ENCODE data around the gene MAP3K4.

Gene MAP3K4

DNA sequence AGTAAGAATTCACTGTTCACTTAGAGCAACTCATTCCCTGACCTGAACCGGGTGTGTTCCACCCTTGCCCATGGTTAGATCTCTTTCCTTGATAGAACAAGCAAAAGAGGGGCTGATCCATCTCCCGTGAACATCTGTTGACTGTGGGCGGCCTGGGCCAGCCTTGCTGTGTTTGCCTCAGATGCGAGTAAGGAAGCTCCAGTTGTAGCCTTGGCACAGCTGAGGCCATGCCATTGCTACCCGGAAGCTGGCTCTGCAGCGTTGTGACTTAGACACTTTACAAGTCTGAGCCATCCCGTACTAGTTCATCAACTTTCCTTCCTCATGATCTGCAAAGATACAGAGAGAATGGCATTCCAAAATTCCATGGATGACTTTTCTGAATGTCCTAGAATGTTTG lies 139.0 kb downstream of the MAP3K4 start:
- DNase-seq, result no peak

DNA sequence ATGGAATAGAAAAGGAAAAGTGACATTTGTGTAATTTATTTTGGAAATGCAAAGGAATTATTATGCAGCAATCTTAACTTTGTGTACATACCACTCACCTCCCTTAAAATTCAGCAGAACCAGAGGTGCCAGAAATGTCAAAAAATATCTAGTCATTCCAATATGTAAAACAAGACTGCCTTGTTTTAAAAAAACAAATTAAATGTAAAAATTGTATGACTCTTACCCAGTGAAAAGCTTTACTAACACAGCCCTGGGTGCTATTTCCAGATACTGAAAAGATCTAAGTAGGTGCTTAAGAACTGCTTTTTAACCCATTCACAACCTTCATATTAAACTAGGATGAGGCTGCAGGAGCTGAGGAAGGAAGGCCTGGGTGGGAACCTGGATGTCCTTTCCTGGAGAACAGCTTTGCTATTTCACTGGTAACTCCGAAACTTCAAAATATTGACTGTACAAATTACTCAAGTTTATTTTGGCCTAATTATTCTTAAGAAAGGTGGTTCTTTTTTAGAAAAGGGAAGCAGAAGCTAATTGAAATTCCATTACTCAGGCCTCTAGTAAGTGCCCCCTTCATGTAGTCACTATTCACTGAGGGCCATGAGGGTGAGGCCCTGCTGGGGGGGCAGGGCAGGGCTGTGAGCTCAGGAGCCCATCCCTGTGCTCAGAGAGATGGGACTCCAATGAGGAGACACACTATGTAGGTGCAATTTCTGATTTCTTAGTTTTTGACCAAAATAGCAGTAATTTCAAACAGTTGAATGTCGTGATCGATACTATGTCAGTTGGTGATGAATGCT lies 139.6 kb downstream of the MAP3K4 start:
- DNase-seq, result no peak

DNA sequence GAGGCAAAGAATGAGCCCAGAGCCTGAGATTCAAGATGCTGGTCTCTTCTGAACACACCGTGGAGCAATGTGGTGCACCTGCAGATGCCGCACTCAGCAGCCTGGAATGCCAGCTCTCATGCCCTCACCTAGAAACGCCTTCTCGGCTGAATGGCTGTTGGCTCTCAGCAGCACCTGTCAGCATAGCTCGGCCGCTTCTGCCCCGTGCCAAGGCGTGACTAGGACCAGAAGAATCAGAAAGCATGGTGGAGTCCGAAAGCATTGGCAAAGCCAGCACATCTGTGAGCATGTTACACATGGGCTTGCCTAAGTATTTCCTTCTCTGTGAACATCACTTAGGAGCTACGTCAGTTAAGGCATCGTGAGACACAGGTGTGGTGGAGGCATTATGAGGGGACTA lies 140.8 kb downstream of the MAP3K4 start:
- no peak for DNase-seq

DNA sequence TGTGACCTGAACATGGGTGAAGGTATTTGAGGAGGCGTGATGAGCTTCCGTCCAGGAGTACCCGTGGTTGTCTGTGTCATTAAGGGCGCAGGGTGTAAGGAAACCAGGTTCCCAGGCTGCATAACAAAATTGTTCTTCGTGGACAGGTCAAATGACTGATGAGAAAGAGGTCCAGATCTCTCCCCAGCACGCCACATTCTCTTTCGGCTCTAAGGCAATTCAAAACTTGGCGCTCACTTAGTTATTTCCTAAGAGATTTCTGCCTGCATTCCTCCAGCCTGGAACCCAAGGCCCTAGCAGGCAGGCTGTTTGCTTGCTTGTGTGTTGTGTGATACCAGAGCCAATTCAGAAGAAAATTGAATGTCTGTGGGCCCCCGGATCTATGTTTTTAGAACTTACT lies 142.4 kb downstream of the MAP3K4 start:
- DNase-seq, result no peak

DNA sequence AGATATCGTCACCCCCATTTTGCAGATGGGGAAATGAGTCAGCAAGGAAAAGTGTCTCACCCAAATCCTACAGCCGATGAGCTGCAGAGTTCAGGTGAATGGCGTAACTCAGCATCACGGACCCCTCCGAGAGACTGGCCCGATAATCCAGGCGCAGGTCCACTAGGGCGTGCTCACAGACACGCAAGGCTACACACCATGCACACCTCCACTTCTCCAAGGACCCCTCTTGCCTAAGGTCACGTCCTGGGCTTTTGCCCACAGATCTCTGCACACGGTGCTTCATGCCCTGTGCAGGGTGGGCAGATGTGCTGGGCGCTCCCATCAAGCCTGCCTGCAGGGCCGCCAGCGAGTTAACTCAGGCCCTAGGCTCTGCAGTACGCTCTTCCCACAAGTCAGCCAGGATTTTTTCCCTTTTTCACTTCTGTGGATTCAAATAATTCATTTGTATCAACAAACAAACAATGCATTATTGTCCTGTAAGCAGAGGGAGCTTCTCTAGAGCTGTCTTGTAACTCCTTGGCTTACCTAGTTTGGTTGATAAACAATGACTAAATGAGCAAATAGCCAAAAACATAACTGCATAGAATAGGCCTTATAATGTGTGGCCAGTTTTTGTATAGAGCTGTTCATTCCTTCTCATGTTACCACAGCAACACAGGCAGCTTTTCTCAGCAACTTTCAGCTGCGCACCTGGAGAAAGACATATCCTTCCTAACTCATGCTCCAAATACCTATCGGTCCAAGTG lies 143.2 kb downstream of the MAP3K4 start:
- DNase-seq, result no peak

DNA sequence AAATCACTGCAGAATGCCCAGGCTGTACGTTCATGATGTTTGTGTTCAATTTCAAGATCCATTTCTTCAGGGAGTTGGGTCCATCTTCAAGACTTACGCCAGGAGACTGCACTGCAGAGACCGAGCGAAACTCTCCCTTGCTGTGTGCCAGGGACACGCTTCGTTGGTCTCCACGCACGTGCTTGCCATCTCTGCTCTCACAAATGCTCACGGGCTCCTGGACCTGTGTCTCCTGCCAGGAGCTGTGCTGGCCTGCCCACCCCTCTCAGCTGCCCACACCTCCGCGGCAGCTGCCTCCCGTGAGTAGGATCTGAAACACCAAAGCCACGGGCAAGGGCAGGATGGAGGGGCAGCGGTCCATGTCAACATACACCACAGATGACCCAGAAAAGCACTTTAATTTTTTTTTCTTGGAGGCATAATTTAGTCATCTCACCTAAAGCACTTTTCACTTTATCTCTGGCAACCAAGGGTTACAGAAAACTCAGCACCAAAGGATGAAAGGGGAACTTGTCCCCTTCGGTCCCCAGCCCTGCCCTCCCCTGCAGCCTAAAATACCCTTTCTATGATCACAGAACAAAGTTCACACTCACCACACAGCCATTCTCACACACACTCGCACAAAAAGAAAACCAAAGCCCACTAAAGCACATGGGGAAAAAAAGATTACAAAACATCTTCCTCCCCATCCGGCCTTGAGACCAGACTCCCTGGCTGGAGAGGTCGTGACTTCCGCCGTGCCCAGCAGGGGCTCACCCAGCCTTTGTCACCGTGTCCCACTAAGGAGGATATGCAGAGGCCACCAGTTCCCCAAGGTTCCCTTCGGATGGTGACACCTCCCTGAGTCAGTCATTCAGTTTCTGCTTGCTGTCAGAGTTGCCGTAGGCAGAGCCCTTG lies 144.4 kb downstream of the MAP3K4 start:
- no peak for DNase-seq

DNA sequence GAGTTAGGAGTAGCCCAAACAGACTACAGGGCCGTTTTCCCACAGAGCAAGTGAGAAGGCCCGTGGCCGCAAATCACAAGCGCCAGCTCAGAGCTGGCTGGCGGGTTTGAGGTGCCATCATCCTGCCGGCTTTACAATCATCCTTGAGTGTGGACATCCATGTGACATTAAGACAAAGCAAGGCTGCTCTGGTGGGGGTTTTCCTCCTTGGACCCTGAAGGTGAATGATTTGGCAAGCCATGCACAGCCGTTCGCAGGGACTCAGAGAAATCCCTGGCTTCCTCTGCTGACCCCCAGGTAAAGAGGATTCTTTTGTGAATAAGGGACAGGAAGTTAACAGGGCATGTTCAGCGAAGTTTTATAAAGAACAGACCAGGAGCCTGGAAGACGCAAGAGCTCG lies 145.1 kb downstream of the MAP3K4 start:
- DNase-seq, result no peak

DNA sequence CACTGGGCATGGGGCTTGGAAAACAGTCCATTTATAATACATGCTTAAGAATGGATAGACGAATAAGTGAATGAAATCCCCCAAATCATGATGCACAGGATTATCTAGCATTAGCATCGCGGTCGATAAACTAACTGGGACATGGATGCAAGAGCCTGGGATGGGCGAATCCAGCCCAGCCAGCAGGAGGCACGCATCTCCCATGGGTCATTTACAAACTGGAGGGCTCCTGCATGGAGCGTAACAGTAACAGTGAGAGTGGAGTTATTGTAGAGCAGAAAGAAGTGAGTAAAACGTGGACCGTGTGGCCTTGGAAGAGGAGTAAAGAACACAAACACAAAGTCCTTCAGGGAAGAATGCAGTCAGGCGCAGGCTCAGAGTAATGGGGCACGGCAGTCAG lies 145.8 kb downstream of the MAP3K4 start:
- DNase-seq, result no peak

DNA sequence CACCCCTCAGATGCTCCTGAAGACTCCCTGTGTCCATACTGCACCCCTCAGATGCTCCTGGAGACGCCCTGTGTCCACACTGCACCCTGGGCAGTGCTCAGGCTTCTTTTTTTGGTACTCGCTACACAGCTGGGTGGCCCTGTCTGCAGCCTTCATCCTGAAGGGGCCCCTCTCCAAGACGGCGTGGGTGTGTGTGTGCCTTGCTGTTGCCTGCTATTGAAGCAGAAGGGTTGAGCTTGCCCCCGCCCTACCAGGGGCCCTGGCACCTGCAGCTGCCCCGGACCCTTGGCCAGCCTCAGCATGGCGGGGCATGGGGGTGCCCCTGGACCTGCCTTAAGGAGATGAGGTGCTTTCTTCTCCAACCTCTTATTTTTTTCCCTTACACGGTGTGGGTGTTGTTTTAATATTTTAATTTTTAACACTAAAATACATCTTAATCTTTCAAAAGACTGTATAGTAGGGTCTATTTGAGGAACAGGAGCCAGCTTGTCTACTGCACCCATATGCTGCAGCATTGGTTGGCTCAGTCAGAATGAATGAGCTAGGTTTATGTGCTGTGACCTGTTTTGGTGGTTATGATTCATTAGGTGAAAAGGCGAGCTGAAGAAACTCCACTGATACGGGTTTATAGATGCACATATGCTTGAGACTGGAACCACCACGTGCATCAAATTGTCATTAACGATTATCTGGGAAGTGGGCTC lies 146.4 kb downstream of the MAP3K4 start:
- no peak for DNase-seq

DNA sequence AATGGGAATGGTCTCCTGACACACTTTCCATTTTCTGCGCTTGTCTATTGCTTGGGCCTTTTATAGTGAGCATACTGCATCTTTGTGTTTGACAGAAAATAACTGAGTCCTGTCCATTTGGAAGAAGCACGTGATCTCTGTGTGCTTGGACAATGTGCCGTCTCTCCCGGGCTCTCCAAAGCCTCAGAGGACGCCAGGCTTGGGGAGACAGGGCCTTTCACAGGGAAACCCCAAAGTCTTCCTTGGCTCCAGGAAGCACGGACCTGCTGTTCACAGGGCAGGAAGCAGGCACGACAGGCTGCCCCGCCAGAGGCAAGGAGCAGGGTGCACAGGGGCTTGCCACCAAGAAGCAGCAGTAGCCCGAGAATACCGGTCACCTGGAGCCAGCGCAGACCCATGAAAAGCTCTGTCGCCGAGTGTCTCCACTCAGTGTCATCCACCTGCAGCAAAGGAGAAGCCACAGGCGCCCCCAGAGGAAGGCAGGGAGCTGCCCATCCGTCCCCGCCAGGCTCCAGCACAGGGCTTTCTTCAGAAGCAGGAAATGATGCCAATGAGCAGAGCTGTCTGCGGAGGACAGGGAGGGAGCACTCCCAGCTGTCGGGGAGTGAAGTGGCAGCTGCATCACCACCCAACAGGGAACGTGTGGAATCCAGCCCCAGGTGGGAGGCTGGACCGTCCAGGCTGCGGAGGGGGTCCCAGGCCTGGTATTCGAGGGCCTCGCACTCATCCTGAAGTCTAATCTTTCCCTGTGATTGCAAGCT lies 147.2 kb downstream of the MAP3K4 start:
- no peak for DNase-seq

DNA sequence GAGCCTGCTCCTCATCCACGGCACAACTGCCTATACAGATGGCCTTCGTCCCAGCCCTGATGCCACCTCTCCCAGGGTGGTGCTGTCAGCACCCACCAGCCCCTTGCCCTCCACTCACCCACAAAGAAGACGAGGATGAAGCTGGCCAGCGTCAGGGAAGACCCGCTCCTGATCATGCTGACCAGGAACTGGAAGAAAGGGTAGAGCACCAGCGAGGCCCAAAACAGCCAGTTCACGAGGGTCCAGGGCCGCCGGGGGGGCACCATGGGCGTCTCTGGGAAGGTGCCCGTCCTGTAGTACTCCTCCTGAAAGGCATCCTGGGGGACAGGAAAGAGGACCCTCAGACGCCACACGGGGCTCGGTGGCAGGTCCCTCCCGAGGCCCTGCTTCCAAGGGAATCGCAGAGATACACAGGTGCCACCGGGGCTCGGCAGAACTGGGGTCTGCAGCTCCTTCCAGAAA lies 147.8 kb downstream of the MAP3K4 start:
- DNase-seq, result no peak

DNA sequence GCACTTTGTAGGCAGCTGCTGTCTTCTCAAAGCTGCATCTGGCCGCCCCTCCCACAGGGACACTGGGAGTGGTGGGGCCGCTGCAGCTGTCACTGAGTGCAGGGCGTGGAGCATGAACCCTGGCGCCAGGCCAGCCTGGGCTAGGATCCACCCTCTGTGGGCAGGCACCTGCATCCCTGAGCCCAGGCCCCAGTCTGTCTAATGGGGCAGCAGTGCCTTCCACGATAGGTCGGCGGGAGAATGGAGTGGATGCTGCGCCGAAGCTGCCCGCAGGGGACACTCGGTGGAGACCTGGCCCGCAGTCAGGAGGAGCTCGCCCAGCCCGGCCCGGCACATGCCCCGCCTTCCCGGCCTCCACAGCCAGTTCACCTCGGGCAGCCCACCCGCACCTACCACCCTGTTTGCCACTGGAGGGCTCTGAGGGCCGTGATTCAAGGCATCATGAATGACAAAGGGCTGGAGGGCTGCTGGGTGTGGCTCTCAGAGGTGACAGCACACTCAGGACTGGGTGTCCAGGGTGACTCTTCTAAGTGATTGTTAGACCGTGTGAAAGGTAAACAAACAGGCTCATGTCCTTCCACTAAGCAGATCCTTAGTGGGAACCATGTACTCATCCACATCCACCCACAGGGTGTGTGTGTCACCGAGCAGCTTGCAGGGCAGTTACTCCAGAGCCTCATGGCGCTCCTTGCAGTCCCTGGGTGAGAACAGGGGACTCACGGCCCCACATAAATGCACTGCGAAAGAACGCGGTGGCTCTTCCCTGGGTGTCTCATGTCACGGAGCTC lies 148.4 kb downstream of the MAP3K4 start:
- peak; percentile 42 for DNase-seq

DNA sequence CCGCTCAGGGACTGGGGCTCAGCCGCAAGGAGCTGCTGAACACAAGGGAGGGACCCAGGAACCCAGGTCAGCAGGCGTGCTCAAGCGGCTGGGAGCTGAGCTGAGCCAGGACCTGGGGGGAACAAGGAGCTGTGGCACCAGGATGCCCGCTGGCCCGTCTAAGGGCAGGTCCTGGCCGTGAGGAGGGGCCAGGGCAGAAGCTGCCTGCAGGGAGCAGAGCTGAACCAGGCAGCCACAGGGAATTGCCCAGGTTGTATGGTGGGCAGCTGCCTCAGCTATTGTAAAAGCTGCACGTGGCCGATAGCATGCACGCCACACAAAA lies 148.9 kb downstream of the MAP3K4 start:
- no peak for DNase-seq

DNA sequence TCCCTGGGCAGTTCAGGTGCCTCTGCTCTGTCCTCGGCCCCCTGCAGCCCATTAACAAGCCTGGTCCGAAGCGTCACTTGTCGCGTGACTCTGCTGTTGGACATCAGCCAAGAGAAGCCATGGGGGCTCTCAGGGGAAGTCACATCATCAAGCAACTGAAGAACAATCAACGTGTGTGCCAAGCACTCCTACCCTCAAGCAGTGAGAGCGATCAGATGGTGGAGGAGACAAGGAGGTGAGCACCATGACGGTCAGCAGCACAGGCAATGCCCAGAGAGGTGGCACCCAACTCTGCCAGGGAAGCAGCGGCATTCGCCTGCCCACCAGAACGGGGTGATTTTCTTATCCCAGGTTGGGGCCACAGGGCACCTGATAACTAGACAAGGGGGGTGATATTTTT lies 149.6 kb downstream of the MAP3K4 start:
- no peak for DNase-seq

DNA sequence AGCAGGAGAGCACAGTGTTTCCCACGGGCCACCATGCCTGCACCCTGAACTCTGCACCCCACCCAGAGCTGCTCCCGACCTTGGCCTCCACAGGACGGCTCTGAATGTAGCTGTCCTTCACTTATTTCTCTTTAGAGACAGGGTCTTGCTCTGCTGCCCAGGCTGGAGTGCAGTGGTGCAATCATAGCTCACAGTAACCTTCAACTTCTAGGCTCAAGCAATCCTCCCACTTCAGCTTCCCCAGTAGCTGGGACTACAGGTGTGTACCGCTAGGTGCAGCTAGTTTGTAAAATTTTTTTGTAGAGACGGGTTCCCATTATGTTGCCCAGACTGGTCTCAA lies 151.4 kb downstream of the MAP3K4 start:
- DNase-seq, result no peak

DNA sequence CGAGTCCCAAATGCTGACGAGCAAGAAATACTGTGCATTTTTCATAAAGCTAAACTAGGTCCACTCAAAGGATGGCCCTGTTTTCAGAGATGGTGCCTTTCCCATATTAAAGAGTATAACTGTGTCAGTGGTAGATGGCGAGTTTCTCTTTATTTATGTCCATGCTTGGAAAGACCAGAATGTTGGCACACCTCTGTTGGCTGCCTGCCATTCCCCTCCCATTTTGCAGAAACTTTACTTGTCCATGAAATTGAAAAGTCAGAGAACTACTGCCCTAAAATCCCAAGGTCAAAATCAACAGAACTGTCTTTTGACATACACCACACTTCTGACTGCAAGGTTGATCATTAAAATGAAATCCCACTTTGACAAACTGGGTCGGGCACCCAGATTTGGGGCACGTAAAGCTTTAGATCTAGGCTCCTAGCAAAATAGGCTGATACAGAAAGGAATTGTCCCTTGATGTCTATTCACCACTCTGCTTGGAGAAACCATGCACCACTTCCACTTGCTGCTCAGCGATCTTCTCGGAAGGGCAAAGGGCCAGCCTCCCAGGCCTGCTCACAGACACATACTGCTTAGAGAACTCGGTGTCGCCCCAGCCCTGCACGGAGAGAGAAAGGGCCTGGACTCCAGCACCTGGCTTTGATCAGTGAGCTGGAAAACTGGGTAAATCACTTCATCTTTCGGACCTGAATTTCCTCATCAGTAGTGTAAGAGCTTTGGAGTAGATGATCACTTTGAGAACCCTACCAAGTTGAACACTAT lies 152.3 kb downstream of the MAP3K4 start:
- DNase-seq, result no peak

DNA sequence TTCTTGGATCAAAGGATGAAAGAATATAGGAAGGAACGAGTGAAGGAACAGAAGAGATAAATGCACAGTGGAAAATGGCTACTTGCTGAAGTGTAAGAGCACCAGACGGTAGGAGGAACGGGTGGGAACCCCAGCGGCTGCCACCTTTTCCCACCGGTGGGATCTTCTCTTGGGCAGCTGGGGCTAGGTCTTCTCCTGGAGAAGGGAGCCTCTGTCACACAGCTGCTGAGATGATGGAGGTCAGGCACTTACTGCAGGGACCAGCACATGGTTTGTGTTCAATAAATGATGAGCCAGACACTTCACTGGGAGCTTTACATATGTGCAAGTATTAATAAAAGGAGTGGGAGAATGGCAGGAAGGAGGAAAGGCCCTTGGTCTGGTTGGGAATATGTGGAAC lies 158.6 kb downstream of the MAP3K4 start:
- no peak for DNase-seq

DNA sequence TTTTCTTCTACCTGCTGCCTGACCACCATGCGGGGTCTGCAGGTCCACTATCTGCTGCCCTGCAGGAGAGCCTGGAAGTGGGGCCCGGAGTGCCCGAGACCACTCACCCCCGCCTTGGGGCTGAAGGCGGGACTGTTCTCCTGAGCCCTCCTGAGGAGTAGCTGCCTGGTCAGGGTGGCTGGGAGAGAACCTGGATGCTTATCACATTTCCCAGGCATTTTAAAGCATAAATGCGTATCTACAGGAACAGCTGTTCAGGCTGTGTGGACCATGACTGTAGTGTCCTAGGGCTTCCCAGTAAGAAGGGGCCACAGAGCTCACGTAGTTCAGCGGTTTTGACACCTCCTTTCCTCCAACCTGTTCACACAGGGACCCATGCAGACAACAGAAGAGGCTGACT lies 159.0 kb downstream of the MAP3K4 start:
- DNase-seq, result no peak

DNA sequence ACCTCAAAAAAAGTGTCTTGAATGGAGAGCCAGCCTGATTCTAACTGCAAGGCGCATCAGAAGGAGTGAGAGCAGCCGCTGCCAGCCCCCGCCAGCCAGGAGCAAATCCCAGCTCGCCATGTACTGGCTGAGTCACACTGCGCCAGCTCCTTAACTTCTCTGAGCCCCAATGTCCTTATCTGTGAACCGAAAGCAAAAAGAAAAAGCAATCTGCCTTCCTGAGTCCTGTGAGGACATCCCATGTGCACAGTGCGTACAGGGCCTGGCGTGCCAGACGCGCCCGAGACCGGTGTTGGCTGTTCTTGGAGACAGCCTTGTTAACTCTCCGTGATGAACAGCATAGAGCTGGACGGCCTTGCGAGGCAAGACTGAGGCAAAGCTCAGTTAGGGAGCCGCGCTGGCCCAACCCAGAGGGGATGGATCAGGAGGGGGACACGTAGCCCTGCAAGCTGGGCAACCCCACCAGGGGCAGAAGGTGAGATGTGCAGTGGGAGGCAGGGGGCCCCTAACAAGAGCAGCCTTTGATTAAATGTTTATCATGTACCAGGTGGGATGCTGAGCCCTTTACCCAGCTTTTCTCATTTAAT lies 159.6 kb downstream of the MAP3K4 start:
- DNase-seq, result no peak
